RKO (cell line): ENCODE results near the gene OR5H14.

Source experiments
- DNase-seq: peaks from one replicate; pipeline ENCODE4 v3.0.0-alpha.2; 2016; ENCODE audit warnings: low spot score

The OR5H14 gene

GRCh38 chr3:98199020-98199419 is 51.7 kb downstream of the OR5H14 start:
- no peak for DNase-seq
